Cardiac muscle cell (in vitro differentiated cells and primary cell): Measurements from ENCODE around the gene MEGF11. TPM values are rescaled to one million over a fixed set of nuclear protein-coding genes. Genes with fewer than 3 reads are reported as not detected.

Experiments
- DNase-seq, 2 donors: peaks; one replicate each; pipeline versions ENCODE4 v3.0.0 to v3.0.0-alpha.2; 2010 to 2017; ENCODE audit warnings: low read depth in 1 of 2, low spot score in 1 of 2
- H3K27ac ChIP-seq: fragments of 200-600 bp; sonication (generic); 2 replicates; pipeline ENCODE4 v1.5.1; 2016
- H3K27me3 ChIP-seq: fragments of 200-600 bp; sonication (generic); 2 replicates; pipeline ENCODE4 v1.6.0; 2016; ENCODE audit warnings: control low read depth
- H3K36me3 ChIP-seq: fragments of 200-600 bp; sonication (generic); 2 replicates; pipeline ENCODE4 v1.5.1; 2016; ENCODE audit warnings: control low read depth
- H3K4me1 ChIP-seq: fragments of 200-600 bp; sonication (generic); 2 replicates; pipeline ENCODE4 v1.8.1; 2017; ENCODE audit warnings: low read depth, mild to moderate bottlenecking, mixed run types
- H3K4me3 ChIP-seq: fragments of 200-600 bp; sonication (generic); 2 replicates; pipeline ENCODE4 v1.5.1; 2016; ENCODE audit warnings: mild to moderate bottlenecking
- H3K9me3 ChIP-seq: fragments of 200-600 bp; sonication (generic); 2 replicates; pipeline ENCODE4 v1.5.1; 2017; ENCODE audit warnings: low read depth, mild to moderate bottlenecking, control low read depth
- CTCF ChIP-seq: IDR thresholded peaks from 2 replicates; pipeline ENCODE4 v1.5.1; 2012; ENCODE audit warnings: low read depth, mild to moderate bottlenecking, low read length
- polyA plus RNA-seq: library from polyadenylated mRNA; unstranded; fragments of >200 nt; fragmentation: Nextera tagmentation; extraction: Ambion mirVana; gene quantifications from 2 replicates; pipeline ENCODE4 v1.2.1, GENCODE V29; 2016
- total RNA-seq: library from RNA; depleted of rRNA; stranded (reverse); fragments of >200 nt; gene quantifications from 2 replicates; pipeline ENCODE4 v1.2.3, GENCODE V29; 2016

The MEGF11 gene
- total and polyA plus RNA-seq, 2 experiments from 2014 or later, result 0.30 TPM; not detected in 1

GRCh38 chr15:65887565-65887964 is 366.0 kb downstream of the MEGF11 start:
- Histone ChIP-seq H3K27ac (no peak overlapping the region), H3K9me3 (no peaks in the 10 kb centered on the region), H3K4me3 (no peak overlapping the region), H3K27me3 (no peaks in the 10 kb centered on the region), H3K4me1 (no peaks in the 10 kb centered on the region), H3K36me3 (peaks cover 47% of the 10 kb centered on the region)
- no peak for TF ChIP-seq CTCF
- DNase-seq, result no peak

GRCh38 chr15:65885668-65886218 is 367.8 kb downstream of the MEGF11 start:
- Histone ChIP-seq H3K4me1 (no peaks in the 10 kb centered on the region), H3K27ac (no peak overlapping the region), H3K4me3 (no peak overlapping the region), H3K9me3 (no peaks in the 10 kb centered on the region), H3K36me3 (peaks cover 58% of the 10 kb centered on the region), H3K27me3 (no peaks in the 10 kb centered on the region)
- DNase-seq, result no peak
- TF ChIP-seq CTCF, result no peak

GRCh38 chr15:65884511-65884910 is 369.0 kb downstream of the MEGF11 start:
- no peaks in the 10 kb centered on the region for H3K4me1 ChIP-seq
- TF ChIP-seq CTCF, result no peak
- no peaks in the 10 kb centered on the region for H3K27me3 ChIP-seq
- H3K27ac ChIP-seq, result no peak overlapping the region
- peaks cover 63% of the 10 kb centered on the region for H3K36me3 ChIP-seq
- H3K9me3 ChIP-seq, result no peaks in the 10 kb centered on the region
- no peak for DNase-seq
- no peak overlapping the region for H3K4me3 ChIP-seq

- DNase-seq, result no peak
- no peak overlapping the region for H3K4me3 ChIP-seq
- H3K36me3 ChIP-seq, result peaks cover 61% of the 10 kb centered on the region
- H3K4me1 ChIP-seq, result no peaks in the 10 kb centered on the region
- no peaks in the 10 kb centered on the region for H3K27me3 ChIP-seq
- H3K9me3 ChIP-seq, result no peaks in the 10 kb centered on the region
- TF ChIP-seq CTCF, result no peak
- H3K27ac ChIP-seq, result no peak overlapping the region
These were observed 370.0 kb downstream of the MEGF11 start for GRCh38 chr15:65883571-65883970.

GRCh38 chr15:65881766-65882434 is 371.6 kb downstream of the MEGF11 start:
- Histone ChIP-seq H3K4me1 (no peaks in the 10 kb centered on the region), H3K4me3 (no peak overlapping the region), H3K27me3 (no peaks in the 10 kb centered on the region), H3K27ac (no peak overlapping the region), H3K36me3 (peaks cover 59% of the 10 kb centered on the region), H3K9me3 (no peaks in the 10 kb centered on the region)
- no peak for DNase-seq
- TF ChIP-seq CTCF, result no peak
